GM23338 (cell line): ENCODE results near the gene AGAP4. TPM values are rescaled to one million over a fixed set of nuclear protein-coding genes. Genes with fewer than 3 reads are reported as not detected.
"Not testable (repeated sequence)": the region's sequence is repeated elsewhere in the genome, so short reads cannot be mapped to it uniquely, and the experiment has no call there.

Experiments used
- ATAC-seq: fragments of 200-7000 bp; cut with Tn5 transposase; 3 replicates; pipeline ENCODE4 v1.9.1; 2020
- DNase-seq: peaks from one replicate; pipeline ENCODE4 v3.0.0-alpha.2; 2015; ENCODE audit warnings: low spot score
- H2AFZ ChIP-seq: fragments of 200-600 bp; sonication (generic); 2 replicates; pipeline ENCODE4 v1.8.0; 2016; ENCODE audit warnings: antibody characterized with exemption, mild to moderate bottlenecking, moderate library complexity
- H3F3A ChIP-seq: fragments of 200-600 bp; sonication (generic); replicated peaks from 2 replicates; pipeline ENCODE4 v1.8.0; 2017; ENCODE audit warnings: antibody characterized with exemption, mixed run types, low read depth
- H3K27ac ChIP-seq: fragments of 200-600 bp; sonication (generic); 2 replicates; pipeline ENCODE4 v1.6.1; 2016; ENCODE audit warnings: low read depth
- H3K27me3 ChIP-seq: fragments of 200-600 bp; sonication (generic); 2 replicates; pipeline ENCODE4 v1.8.0; 2016; ENCODE audit warnings: mild to moderate bottlenecking, mixed run types, moderate library complexity; ENCODE audit not compliant: insufficient read depth
- H3K36me3 ChIP-seq: fragments of 200-600 bp; sonication (generic); 2 replicates; pipeline ENCODE4 v1.8.0; 2016; ENCODE audit warnings: mild to moderate bottlenecking; ENCODE audit not compliant: insufficient read depth
- H3K4me1 ChIP-seq: fragments of 200-600 bp; sonication (generic); 2 replicates; pipeline ENCODE4 v1.8.0; 2016; ENCODE audit warnings: mild to moderate bottlenecking, moderate library complexity; ENCODE audit not compliant: insufficient read depth
- H3K4me2 ChIP-seq: fragments of 200-600 bp; sonication (generic); 2 replicates; pipeline ENCODE4 v1.7.1; 2017; ENCODE audit warnings: mixed run types
- H3K4me3 ChIP-seq: fragments of 200-600 bp; sonication (generic); 2 replicates; pipeline ENCODE4 v1.6.1; 2016; ENCODE audit warnings: mixed run types
- H3K79me2 ChIP-seq: fragments of 200-600 bp; sonication (generic); replicated peaks from 2 replicates; pipeline ENCODE4 v1.8.0; 2017; ENCODE audit warnings: mild to moderate bottlenecking; ENCODE audit not compliant: insufficient read depth
- H3K9me2 ChIP-seq: fragments of 200-600 bp; sonication (generic); 2 replicates; pipeline ENCODE4 v1.8.0; 2017; ENCODE audit not compliant: insufficient read depth
- H4K20me1 ChIP-seq: fragments of 200-600 bp; sonication (generic); replicated peaks from 2 replicates; pipeline ENCODE4 v1.8.0; 2017; ENCODE audit warnings: mild to moderate bottlenecking; ENCODE audit not compliant: insufficient read depth
- H3K27ac Mint-ChIP-seq: 2 replicates; pipeline ENCODE4 v1.8.0; 2020; ENCODE audit warnings: inconsistent platforms, mild to moderate bottlenecking, moderate library complexity, mixed read lengths
- H3K27me3 Mint-ChIP-seq: 3 replicates; pipeline ENCODE4 v1.8.0; 2022; ENCODE audit warnings: low read depth, mild to moderate bottlenecking, moderate library complexity, mixed read lengths, inconsistent platforms; ENCODE audit not compliant: insufficient read depth, poor library complexity
- H3K36me3 Mint-ChIP-seq: 3 replicates; pipeline ENCODE4 v1.8.0; 2021; ENCODE audit warnings: low read depth, mild to moderate bottlenecking, inconsistent platforms, moderate library complexity, mixed read lengths
- H3K4me1 Mint-ChIP-seq: 3 replicates; pipeline ENCODE4 v1.8.0; 2020; ENCODE audit warnings: mild to moderate bottlenecking, inconsistent platforms, mixed read lengths
- H3K4me3 Mint-ChIP-seq: 3 replicates; pipeline ENCODE4 v1.8.0; 2021; ENCODE audit warnings: moderate library complexity, mild to moderate bottlenecking, inconsistent platforms, mixed read lengths
- H3K9me3 Mint-ChIP-seq: 3 replicates; pipeline ENCODE4 v1.8.0; 2020; ENCODE audit warnings: moderate library complexity, mild to moderate bottlenecking, inconsistent platforms, mixed read lengths
- polyA plus RNA-seq: library from polyadenylated mRNA; unstranded; fragments of >200 nt; fragmentation: Nextera tagmentation; extraction: Ambion mirVana; gene quantifications from 2 replicates; pipeline ENCODE4 v1.2.1, GENCODE V29; 2016
- total RNA-seq: library from RNA; depleted of rRNA; stranded (reverse); fragments of >200 nt; shearing (Covaris generic); gene quantifications from 2 replicates; pipeline ENCODE4 v1.2.3, GENCODE V29; 2014

AGAP4 gene
- total and polyA plus RNA-seq, 2 experiments from 2014 or later = 19.9 to 21.5 TPM

GRCh38 chr10:45863632-45864031 lies 16.3 kb upstream of the AGAP4 start:
- ATAC-seq, H3K4me3 Mint-ChIP-seq, H3K36me3 ChIP-seq, H2AFZ ChIP-seq, H3K4me2 ChIP-seq, H3K27me3 ChIP-seq, H3K27me3 Mint-ChIP-seq, H3F3A ChIP-seq, H3K27ac Mint-ChIP-seq, H4K20me1 ChIP-seq, H3K27ac ChIP-seq, DNase-seq, H3K4me1 Mint-ChIP-seq, H3K79me2 ChIP-seq, H3K4me1 ChIP-seq, H3K9me2 ChIP-seq, H3K4me3 ChIP-seq, H3K9me3 Mint-ChIP-seq: not testable (repeated sequence)
- H3K36me3 Mint-ChIP-seq = peaks cover 18% of the 10 kb centered on the region; the same call in 2 of the 3 replicates

DNA sequence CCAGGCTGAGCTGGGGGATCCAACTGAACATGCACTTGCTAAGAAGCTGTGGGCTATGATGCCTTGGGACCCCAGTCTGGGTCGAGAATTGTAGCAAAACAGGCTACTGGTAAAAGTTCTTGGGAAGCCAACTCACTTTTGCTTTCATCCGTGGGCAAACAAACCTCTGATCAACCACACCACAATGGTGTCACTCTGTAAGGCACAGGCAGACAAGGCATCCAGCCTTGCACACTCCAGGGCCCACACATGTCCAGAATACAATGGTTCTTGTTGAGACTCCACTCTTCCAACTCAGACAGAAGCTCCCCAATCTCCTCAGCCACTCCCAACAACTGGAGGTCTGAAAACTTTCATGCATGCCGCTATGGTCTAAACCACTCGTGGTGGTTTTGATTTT lies 10.6 kb upstream of the AGAP4 start:
- H3K36me3 Mint-ChIP-seq, ATAC-seq: not testable (repeated sequence)

GRCh38 chr10:45848467-45848866 lies 1.2 kb upstream of the AGAP4 start:
- not testable (repeated sequence) for H3K27ac Mint-ChIP-seq, H3K9me3 Mint-ChIP-seq, H2AFZ ChIP-seq, H3K9me2 ChIP-seq, H3K27me3 Mint-ChIP-seq, H3K4me3 ChIP-seq, H3K79me2 ChIP-seq, H3K27me3 ChIP-seq, ATAC-seq, H3K4me3 Mint-ChIP-seq, H3K4me2 ChIP-seq, H3F3A ChIP-seq, H3K36me3 ChIP-seq, H4K20me1 ChIP-seq, DNase-seq, H3K4me1 ChIP-seq, H3K27ac ChIP-seq, H3K36me3 Mint-ChIP-seq, H3K4me1 Mint-ChIP-seq

More for the DNA sequence above, 10.6 kb upstream of the AGAP4 start:
- not testable (repeated sequence) for H3K4me1 Mint-ChIP-seq, H3K4me1 ChIP-seq, H3K4me3 ChIP-seq, H3K27ac ChIP-seq, H3K9me2 ChIP-seq, DNase-seq, H3K27me3 ChIP-seq, H3K9me3 Mint-ChIP-seq, H3K36me3 ChIP-seq, H3F3A ChIP-seq, H3K4me3 Mint-ChIP-seq, H3K79me2 ChIP-seq, H4K20me1 ChIP-seq, H2AFZ ChIP-seq, H3K27ac Mint-ChIP-seq, H3K27me3 Mint-ChIP-seq, H3K4me2 ChIP-seq

- H3K4me3 Mint-ChIP-seq, H3K27me3 Mint-ChIP-seq, H3K9me3 Mint-ChIP-seq, ATAC-seq, DNase-seq, H2AFZ ChIP-seq, H3K4me1 Mint-ChIP-seq, H3K4me2 ChIP-seq, H3K27ac ChIP-seq, H3K9me2 ChIP-seq, H3K4me3 ChIP-seq, H4K20me1 ChIP-seq, H3K27me3 ChIP-seq, H3K27ac Mint-ChIP-seq, H3K36me3 Mint-ChIP-seq, H3K4me1 ChIP-seq, H3F3A ChIP-seq, H3K36me3 ChIP-seq, H3K79me2 ChIP-seq: not testable (repeated sequence)
Measured at GRCh38 chr10:45822918-45823317, 24.4 kb downstream of the AGAP4 start.

DNA sequence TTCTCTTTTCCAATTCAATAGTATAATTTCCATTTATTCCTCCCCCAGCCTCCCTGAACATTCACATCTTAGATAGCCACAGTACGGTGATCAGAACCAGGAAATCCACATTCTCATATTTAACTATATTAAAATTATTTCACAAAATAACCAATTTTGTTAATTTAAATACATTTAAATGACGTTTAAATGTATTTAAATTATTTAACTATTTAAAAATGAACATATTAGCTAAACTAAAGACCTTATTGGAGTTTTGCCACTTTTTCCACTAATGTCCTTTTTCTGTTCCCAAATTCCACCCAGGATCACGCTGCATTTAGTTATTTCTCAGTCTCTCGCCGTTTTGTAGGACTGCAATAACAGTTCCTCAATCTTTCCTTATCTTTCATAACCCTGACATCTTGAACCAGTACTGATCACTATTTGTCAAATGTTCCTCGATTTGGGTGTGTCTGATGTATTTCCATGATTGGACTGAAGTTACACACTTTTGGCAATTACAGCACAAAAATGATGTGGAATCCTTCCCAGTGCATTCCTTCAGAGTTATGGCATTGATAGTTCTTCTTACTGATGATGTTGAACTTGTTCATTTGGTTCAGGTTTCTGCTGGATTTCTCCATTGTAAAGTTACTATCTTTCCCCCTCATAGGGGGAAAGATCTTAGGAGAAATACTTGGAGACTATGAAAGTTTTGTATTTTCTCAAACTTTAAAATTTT lies 27.0 kb downstream of the AGAP4 start:
- not testable (repeated sequence) for H3K4me3 ChIP-seq, H3K36me3 ChIP-seq, DNase-seq, ATAC-seq, H3K36me3 Mint-ChIP-seq, H3K79me2 ChIP-seq, H3K4me2 ChIP-seq, H3K27ac Mint-ChIP-seq, H2AFZ ChIP-seq, H3K27me3 ChIP-seq, H3K4me3 Mint-ChIP-seq, H4K20me1 ChIP-seq, H3K9me2 ChIP-seq, H3K27ac ChIP-seq, H3K4me1 Mint-ChIP-seq, H3K4me1 ChIP-seq, H3F3A ChIP-seq, H3K27me3 Mint-ChIP-seq
- peaks cover 16% of the 10 kb centered on the region for H3K9me3 Mint-ChIP-seq
